H7 (cell line): ENCODE measurements around the gene OGA. TPM values are rescaled to one million over a fixed set of nuclear protein-coding genes. Genes with fewer than 3 reads are reported as not detected.

Experiments used
- DNase-seq: peaks from one replicate; pipeline ENCODE4 v3.0.0; 2012
- H3K27me3 ChIP-seq: 2 replicates; pipeline ENCODE4 v1.6.0; 2011; ENCODE audit warnings: mild to moderate bottlenecking, low read length; ENCODE audit not compliant: control insufficient read depth, insufficient read depth
- H3K36me3 ChIP-seq: replicated peaks from 2 replicates; pipeline ENCODE4 v1.5.1; 2011; ENCODE audit warnings: low read length; ENCODE audit not compliant: control insufficient read depth, insufficient read depth
- H3K4me3 ChIP-seq: 2 replicates; pipeline ENCODE4 v1.5.1; 2011; ENCODE audit warnings: low read depth, mild to moderate bottlenecking, control low read depth, low read length, moderate library complexity; ENCODE audit not compliant: insufficient read depth
- total RNA-seq: library from RNA; depleted of rRNA; stranded (reverse); fragments of >200 nt; shearing (Covaris generic); gene quantifications from 2 replicates; pipeline ENCODE4 v1.2.3, GENCODE V29; 2014; rRNA removed

OGA gene
- total RNA-seq, 1 experiment from 2014 or later, result 56.3 TPM

DNA sequence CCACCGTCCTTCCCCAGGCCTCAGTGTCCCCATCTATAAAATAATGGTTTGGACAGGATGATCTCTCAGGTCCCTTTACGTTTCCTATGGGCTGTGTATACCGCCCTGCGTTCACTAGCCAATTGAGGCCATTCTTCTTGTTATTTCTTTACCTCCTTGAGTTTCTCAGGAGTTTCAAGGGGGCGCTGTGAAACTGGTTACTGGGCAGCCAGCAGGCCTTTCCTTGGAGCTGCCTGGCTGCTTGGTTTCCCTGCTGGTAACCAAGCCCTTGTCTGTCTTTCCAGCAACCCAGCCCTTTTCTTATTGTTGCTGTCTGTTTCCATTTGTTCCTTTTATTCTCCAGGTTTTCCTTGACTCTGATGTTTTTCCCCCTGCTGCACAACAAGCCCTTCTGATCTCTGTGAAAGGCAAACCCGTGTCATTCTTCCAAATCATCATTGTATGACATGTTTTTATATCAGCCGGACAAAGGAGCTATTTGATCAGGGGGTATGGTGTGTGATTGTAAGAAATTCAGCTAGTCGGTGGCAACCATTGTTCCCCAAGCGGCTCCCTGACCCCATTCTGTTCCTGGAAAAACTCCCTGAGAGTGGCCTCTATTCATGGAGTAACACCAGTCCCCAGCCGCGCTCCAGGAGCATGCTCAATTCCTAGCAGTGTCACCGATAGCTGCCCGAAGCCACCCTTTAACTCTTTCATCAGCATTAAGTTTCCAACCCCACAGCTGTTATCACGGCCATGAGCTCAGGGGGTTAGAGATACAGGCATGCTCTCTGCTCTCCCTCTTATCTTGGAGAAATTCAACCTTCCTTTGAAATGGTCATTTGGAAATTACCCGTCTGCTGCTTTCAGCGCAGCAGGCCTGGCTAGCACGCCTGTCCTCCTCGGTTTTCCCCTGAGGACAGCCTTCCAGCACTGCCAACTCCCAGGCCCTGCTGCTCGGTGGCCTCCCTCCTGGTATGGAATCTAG is 68.9 kb downstream of the OGA start:
- Histone ChIP-seq H3K27me3 (no peaks in the 10 kb centered on the region), H3K36me3 (no peaks in the 10 kb centered on the region), H3K4me3 (no peak overlapping the region)
- peak; percentile 84 for DNase-seq

DNA sequence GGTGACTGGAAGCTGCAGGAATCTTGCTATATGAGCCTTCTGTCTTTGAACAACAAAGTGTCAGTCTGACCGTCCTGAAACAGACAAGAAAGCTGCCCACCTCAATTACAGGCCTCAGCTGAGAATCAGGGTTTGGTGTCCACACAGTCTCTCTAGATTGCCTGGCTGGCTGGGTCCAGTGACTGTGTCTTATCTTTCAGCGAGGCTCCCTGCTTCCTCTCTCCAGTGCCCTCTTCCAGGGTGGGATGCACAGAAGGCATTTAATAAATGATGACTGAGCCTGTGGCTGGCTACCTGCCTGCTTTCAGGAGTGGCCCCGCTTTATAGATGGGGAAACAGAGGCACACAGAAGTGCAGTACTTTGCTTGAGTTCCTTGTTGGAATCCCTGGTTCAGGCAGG is 69.7 kb downstream of the OGA start:
- Histone ChIP-seq H3K36me3 (no peaks in the 10 kb centered on the region), H3K27me3 (no peaks in the 10 kb centered on the region), H3K4me3 (no peak overlapping the region)
- DNase-seq, result no peak

DNA sequence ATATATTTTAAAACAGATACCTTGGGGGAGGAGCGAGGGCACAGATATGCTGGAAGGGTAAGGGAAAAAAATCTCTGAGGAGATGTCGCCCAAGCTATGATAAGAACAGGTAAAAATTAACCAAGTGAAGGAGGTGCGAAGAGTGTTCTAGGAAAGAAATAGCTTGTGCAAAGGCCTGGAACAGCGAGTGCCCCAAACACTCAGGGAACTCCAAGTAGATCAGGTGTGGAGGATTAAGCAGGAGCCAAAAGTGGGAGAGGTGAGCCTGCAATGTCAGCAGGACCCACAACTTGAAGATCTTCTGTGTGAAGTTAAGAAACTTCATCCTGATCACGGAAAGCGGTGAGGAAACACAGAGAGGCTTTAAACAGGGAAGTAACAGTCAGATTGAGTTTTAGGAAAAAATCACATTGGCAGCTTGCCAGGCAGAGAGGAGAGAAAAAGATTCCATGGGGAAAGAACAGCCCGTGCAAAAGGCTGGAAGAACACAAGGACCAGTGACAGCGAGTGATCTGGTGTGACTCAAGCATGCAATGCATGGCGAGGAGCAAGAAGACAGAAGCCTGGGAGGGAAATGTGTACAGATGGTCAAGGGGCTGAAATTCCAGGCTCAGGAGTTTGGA is 73.1 kb downstream of the OGA start:
- DNase-seq, result no peak

DNA sequence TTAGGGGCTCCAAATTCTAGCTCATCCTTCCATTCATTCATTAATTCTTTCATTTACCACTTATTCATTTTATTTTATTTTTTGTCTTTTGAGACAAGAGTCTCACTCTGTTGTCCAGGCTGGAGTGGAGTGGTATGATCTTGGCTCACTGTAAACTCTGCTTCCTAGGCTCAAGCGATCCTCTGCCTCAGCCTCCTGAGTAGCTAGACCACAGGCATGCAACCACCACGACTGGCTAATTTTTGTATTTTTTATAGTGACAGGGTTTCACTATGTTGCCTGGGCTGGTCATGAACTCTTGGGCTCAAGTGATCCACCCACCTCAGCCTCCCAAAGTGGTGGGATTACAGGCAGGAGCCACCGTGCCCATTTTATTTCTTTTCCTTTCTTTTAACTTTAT is 74.0 kb downstream of the OGA start:
- Histone ChIP-seq H3K27me3 (no peaks in the 10 kb centered on the region), H3K36me3 (no peaks in the 10 kb centered on the region), H3K4me3 (no peak overlapping the region)
- no peak for DNase-seq

More for the DNA sequence above, 73.1 kb downstream of the OGA start:
- Histone ChIP-seq H3K4me3 (no peak overlapping the region), H3K27me3 (no peaks in the 10 kb centered on the region), H3K36me3 (no peaks in the 10 kb centered on the region)

DNA sequence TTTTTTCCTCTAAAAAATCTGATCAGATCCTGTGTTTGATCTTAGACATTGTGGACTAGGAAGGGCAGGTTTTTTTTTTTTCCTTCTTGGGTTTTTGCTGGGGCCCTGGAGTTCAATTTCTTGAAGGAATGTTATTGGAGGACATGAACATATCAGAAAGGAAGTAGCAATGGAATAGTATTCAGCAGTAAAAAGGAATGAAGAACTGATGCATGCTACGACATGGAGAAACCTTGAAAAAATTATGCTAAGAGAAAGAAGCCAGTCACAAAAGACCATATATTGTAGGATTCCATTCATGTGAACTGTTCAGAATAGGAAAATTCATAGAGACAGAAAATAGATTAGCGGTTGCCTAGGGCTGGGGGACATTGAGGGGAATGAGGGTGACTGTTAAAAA is 76.3 kb downstream of the OGA start:
- Histone ChIP-seq H3K27me3 (no peaks in the 10 kb centered on the region), H3K36me3 (no peaks in the 10 kb centered on the region), H3K4me3 (no peak overlapping the region)
- no peak for DNase-seq

DNA sequence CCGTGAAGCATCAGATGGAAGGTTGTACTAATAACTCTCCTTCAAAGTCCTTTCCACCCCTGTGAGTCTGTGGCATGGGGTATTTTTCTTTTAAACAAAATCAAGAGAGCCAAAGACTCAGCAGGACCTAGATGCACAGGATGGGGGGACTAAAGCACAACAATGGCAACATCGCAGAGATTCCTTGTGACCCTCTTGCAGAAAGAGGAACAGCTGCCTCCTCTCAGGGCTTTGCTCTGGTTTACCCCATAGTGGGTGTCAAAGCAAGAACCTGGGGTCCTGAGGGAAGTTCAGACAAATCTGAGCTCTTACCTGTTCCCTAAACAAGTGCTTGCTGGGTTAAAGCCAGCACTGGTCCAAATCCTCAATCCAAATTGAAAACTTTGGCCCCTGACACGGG is 81.6 kb downstream of the OGA start:
- no peak overlapping the region for H3K4me3 ChIP-seq
- no peaks in the 10 kb centered on the region for H3K36me3 ChIP-seq
- H3K27me3 ChIP-seq, result no peaks in the 10 kb centered on the region
- no peak for DNase-seq

Other genes starting within 250 kb of the OGA start
- 24.9 and 25.0 TPM in 2 replicates for gene POLL, start 230.2 kb downstream of the OGA start, total RNA-seq
- 33.4 and 48.7 TPM in 2 replicates for gene DPCD, start 230.1 kb downstream of the OGA start, total RNA-seq
- 25.2 and 25.4 TPM in 2 replicates for gene FBXW4, start 123.3 kb downstream of the OGA start, total RNA-seq
- 43.0 and 59.8 TPM in 2 replicates for gene FGF8, start 42.3 kb downstream of the OGA start, total RNA-seq
- 332 and 360 TPM in 2 replicates for gene NPM3, start 35.0 kb downstream of the OGA start, total RNA-seq
- gene KCNIP2, start 25.4 kb upstream of the OGA start, total RNA-seq, result 2.3 and 5.9 TPM in 2 replicates
- gene ARMH3, start 237.7 kb upstream of the OGA start, total RNA-seq, result 4.4 and 4.5 TPM in 2 replicates
- 28.6 and 31.1 TPM in 2 replicates for gene HPS6, start 246.9 kb upstream of the OGA start, total RNA-seq